CD4-positive, alpha-beta T cell treated with Interleukin-17A for 1 hour (primary cell): ENCODE data around the gene HYOU1.
"Not testable (repeated sequence)": the region's sequence is repeated elsewhere in the genome, so short reads cannot be mapped to it uniquely, and the experiment has no call there.

Source experiments
- DNase-seq: peaks from one replicate; pipeline ENCODE4 v3.0.0-alpha.2; 2020

Gene HYOU1

DNA sequence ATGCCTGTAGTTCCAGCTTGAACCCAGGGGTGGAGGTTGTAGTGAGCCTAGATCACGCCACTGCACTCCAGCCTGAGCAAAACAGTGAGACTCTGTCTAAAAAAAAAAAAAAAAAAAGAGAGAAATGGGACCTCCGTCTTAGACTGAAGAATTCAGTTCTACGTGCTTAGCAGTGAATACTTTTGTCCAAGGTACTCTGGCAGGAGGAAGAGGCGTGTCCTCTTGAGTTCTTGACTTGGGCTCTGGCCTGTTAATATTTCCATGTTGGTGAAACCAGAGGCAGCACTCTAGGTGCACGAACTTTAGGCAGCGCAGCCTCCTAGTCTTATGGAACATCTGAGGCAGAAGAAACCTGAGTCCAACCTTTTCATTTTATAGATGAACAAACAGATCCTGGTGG, 30.1 kb upstream of the HYOU1 start:
- DNase-seq, result no peak

DNA sequence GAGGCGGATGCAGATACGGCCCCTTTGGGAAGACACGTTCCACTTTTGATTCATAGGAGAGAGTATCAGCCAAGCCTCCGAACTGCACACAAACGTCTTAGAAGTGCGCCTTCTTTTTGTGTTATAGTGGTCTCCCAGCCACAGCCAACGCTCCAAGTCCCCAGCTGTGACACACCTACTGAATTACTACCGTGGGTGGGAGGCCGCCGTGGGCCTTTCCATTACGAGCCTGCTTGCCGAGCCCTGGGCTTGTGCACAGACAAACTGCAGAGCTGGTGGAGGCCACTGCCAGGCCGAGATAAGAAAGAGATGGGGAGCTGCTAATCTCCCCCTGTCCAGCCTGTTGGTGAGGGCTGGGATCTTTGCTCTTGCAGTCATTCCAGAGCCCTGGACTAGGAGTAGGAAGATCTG, 28.4 kb upstream of the HYOU1 start:
- no peak for DNase-seq

DNA sequence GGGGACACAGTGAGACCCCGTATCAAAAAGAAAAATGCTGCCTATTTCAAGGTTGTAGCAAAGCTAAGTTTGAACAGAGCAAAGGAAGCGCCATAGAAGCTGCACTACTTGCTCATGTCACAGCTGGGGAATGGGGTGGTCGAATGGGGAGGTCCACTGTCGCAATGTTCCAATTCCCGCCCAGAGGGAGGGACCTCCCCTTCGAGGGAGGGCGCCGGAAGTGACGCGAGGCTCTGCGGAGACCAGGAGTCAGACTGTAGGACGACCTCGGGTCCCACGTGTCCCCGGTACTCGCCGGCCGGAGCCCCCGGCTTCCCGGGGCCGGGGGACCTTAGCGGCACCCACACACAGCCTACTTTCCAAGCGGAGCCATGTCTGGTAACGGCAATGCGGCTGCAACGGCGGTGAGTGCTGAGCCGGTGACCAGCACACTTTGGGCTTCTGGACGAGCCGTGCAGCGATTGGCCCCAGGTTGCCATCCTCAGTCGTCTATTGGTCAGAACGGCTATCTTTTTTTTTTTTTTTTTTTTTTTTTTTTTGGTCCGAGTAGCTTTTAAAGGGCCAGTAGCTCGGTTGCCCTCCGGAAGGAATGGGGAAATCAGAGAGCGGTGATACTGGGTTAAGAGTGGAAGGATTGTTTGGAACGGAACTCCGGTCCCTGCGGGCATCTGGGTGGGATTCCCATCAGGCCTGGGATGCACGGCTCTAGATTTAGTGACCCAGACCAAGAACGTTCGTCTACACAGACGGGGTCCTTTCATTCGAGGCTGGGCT, 27.8 kb upstream of the HYOU1 start, which contains the start of gene HMBS:
Gene HMBS, plus strand, starts transcription at position 219 of the 774 bp plus-strand sequence. Its CDS starts 153 bp downstream, at position 372.
- DNase-seq, result peak; percentile 94

DNA sequence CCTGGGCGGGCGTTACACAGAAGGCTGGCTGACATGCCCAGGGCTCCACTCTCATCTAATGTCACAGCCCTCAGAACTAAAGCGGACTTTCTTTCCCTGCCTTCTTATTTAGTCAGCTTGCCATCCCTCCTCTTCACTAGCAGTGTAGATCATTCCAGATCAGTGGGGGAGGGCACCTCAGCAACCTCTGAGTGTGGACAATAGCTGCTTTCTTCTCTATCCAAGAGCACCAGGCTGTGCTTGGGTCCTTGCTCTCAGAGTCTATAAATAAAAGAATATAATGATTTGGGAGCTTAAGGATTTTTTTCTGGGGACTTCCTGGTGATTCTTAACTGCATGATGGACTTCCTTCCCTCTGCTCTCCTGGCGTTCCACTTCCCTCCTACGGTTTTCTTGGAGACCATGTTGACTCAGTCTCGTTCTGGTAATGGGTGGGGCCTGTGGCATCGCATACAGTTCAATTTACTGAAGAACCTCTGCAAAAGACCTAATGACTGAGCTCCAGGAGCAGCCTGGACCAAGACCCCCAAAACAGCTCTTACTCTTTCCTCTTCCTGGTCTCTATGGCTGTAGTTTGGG, 24.8 kb upstream of the HYOU1 start:
- no peak for DNase-seq

DNA sequence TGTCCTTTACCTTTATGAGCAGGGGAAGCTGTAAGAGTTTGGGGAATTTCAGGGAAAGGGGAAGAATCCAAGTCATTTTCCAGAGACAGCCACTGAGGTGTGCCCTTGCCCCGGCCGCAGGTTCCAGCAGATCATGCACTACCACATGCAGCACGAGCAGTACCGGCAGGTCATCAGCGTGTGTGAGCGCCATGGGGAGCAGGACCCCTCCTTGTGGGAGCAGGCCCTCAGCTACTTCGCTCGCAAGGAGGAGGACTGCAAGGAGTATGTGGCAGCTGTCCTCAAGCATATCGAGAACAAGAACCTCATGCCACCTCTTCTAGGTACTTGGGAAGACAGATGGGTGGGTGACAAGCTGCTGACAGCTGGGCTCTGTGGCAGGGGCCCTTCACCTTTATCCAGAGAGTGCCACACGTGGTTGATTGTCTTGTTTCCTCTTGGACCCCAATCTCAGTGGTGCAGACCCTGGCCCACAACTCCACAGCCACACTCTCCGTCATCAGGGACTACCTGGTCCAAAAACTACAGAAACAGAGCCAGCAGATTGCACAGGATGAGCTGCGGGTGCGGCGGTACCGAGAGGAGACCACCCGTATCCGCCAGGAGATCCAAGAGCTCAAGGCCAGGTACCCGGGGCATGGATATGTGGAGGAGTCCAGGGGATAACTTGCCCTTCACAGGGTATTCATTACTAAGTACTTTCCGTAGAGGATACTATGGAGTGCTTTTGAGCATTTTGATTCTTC, 21.8 kb upstream of the HYOU1 start:
- DNase-seq, result no peak

DNA sequence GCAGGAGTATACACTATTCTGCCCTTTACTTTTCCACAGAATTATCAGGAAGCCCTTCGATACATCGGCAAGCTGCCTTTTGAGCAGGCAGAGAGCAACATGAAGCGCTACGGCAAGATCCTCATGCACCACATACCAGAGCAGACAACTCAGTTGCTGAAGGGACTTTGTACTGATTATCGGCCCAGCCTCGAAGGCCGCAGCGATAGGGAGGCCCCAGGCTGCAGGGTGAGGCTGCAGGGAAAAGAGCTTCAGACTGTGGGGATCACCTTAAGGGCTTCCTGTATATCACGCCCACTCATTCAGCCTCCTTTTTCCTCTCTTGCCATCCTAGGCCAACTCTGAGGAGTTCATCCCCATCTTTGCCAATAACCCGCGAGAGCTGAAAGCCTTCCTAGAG, 20.8 kb upstream of the HYOU1 start:
- no peak for DNase-seq

DNA sequence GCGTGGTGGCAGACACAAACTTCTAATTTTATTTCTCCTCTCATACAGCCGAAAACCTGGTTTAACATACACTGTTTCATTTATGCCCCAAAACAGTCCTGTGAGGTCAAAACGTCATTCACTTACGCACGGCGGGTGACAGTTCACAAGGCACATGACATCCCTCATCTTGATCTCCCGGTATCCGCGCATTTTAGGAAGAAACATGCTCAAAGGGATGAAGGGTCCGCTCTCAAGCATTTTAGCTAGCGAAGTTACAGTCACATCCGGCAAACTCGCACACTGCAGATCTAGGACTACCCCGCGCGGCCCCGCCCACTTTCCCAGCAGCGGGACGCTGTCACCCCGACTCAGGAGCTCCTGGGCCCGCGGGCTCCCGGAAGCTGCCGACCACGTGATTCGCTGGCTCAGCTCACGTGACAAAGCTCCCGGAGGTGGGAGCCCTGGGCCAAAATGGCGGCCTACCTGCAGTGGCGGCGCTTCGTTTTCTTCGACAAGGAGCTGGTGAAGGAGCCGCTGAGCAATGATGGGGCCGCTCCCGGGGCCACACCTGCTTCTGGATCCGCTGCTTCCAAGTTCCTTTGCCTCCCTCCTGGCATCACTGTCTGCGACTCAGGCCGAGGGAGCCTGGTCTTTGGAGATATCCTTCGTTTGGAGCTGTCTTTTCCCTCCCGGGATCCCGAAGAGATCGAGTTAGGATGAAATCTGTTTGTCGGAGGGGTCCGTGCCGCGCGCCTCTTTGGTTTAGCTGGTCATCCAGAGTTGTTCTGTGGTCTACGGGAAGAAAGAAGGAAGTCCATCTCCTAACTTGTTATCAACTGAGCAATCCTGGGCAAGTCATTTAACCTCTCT, 10.6 kb upstream of the HYOU1 start, which contains the start of gene VPS11:
Gene VPS11, plus strand, starts transcription at position 448 of the 852 bp plus-strand sequence. Its CDS starts 6 bp downstream, at position 454.
- DNase-seq, result peak; percentile 97

DNA sequence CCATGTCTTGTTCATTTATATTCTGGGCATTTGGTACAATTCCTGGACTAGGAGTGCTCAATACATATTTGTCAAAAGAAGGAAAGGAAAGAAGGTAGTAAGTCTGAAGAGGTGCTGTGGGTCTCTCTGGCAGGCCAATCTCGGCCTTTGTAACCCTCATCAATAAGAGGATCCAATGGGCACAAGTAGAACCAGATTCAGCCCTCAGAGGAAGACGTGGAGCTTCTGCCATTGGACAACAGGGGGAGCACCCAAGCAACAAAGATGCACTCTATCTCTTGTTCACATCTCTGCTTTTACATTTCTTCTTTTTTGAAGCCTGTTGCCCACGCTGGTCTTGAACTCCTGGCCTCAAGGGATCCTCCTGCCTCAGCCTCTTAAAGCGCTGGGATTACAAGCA, 8.4 kb upstream of the HYOU1 start:
- DNase-seq, result peak; percentile 74

DNA sequence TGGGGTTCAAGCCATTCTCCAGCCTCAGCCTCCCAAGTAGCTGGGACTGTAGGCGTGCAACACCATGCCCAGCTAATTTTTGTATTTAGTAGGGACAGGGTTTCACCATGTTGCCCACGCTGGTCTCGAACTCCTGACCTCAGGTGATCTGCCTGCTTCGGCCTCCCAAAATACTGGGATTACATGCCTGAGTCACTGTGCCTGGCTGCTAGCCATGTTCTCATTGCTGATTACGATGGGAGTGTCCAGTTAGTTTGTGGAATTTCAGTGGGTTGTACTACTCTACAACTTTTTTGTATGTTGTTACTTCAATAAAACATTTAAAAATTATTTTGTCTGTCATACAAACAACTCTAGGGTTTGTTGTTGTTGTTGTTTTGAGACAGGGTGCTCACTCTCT, 5.8 kb upstream of the HYOU1 start:
- no peak for DNase-seq

DNA sequence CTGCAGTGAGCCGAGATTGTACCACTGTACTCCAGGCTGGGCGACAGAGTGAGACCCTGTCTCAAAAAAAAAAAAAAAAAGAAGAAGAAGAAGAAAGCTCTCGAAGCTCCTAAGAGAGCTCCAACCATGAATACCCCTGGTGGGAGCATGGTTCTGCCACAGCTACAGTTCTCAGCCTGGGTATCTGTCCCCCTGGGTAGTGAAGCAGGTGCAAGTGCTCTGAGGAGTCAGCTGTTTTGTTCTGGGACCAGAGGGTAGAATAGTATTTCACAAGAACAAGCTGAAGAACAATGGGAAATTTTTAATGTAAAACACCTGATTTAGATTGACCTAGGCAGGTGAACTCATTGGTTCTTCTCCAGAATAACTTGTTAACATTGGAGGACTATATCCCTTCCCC, 4.3 kb upstream of the HYOU1 start:
- no peak for DNase-seq

DNA sequence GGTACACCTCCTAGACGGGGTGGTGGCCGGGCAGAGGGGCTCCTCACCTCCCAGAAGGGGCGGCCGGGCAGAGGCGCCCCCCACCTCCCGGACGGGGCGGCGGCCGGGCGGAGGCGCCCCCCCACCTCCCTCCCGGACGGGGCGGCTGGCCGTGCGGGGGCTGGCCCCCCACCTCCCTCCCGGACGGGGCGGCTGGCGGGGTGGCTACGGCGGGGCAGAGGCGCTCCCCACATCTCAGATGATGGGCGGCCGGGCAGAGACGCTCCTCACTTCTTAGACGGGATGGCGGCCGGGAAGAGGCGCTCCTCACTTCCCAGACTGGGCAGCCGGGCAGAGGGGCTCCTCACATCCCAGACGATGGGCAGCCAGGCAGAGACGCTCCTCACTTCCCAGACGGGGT, 2.1 kb upstream of the HYOU1 start:
- not testable (repeated sequence) for DNase-seq

DNA sequence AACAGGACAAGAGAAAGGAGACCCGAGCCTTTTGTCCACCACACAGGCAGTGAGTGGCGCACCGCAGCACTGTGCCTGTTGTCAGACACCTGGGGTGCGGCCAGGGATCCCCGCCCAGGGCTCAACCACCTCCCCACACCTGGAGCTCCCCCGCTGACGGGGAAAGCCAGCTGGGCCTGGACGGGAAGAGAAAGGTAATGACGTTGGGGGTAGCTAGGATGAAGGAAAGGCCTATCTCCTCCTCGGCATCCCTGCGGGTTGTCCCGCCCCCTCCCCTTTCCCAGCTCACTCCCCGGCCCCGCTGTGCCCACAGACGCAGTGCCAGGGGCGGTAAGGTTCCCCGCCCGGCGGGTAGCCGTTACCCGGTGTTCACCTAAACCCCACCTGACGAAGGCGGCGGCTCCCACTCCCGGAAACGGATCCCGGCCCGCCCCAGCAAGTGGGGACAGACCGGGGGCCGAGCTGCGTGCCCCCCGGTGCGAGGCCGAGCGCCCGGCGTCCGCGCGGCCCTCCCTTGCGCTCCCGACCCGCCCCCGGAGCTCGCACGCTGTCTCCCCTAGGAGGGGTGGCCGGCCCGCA, 495 bp downstream of the HYOU1 start:
- DNase-seq, result peak; percentile 72

DNA sequence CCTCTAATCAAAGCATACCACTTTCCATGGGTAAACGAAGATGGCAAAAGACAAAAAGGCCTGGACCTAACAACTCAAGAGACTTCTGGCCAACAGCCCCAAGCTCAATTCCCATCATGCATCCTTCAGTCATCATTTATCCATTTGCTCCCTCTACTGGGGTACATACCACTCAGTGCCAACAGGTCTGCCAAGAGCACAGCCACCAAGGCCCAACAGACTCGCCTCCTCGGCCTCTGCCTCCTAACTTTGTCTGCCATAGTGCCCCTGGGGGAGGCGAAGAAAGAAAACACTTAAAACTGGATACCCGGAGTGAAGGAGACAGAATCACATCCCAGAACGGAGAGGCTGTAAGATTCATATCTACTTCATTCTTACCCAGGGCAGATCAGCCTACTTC, 1.1 kb downstream of the HYOU1 start:
- DNase-seq, result peak; percentile 28

DNA sequence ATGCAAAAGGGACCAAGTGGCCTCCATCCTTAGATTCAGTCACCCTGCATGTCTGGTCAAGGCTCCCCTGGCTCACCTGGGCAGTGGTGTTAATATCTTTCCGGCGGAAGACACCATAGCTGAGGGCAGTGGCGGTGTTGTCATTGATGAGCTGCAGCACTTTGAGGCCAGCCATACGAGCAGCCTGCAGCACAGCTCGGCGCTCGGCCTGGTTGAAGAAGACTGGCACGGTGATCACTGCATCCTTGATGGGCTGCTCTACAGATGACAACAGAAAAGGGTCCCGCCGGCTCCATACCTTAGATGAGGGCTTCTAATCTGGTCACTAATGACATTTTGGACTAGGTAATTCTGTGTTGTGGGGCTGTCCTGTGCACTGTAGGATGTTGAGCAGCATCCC, 2.6 kb downstream of the HYOU1 start:
- no peak for DNase-seq

DNA sequence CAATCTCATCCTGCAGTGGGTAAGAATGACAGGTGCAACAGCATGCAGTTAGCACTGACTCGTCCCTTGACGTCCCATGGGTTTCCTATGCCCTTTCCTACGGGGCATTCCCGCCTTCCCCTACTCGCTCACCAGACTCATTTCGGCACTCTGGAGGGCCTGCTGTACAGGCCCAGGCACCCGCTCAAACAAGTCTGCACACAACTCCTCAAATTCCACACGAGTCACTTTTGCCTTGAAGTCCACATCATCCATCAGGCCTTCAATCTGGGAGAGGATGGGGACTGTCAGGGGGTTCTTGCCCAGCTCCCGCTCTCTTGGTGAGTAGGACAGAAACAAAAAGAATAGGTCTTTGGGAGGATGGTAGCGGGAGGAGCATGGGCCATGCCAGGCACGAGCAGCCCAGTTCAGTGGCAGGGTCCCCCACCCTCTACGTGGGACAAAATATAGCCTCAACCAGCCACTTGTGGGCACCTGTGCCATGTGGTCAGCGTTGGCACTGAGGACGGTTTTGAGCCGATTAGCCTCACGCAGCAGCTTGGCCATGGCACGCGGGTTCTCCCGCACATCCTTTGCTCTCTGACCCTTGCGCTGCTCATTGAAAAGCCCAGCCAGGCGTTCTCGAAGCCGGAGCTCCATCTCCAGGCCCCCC, 4.7 kb downstream of the HYOU1 start:
- no peak for DNase-seq

DNA sequence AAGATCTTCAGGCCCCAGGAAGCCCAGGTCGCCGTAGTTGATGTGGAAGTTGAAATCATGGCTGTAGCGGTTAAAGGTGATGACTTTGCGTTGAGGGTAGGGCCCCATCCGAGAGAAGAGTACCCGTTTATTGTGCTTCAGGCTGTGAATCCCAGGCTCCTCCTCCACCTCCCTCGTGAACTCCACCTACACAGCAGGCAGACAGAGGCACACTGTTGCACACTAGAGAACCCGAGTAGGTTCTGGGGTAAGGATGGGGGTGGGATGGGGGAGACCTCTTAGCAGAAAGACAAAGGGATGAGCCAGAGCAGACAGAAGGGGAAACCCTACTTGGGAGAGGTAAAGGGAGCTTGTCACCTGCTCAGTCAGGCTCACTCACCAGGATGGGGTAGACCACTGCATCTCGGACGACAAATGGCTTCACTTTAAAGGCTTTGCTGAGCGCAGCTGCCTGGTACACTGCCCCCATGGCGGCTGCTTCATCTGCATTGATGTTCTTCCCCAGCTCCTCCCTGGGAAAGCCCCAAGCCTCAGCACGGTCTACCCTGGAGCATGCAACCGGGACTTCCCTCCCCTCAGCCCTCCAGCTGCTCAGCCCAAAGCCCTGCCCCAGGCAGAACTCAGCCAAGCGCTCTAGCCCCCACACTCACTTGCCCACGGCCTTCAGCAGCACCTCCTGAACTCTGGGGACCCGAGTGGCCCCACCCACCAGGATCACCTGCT, 5.4 kb downstream of the HYOU1 start:
- peak; percentile 40 for DNase-seq

DNA sequence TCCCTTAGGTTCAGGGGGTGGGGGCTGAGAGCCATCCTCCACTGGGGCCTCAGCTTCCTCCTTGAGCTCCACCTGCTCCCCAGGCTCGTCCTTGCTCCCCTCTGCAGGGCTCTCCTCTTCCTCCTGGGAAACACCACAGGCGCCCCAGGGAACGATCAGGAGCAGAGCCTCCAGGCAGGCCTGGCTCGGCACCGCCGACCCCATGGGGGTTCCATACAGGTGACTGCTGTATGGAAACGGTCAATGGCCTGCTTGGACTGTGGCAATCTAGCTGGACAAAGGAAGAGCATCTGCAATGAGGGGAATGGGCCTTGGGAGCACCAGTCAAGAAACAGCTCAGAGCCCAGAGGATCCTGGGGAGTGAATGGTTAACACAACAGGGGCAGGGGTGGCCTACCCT, 7.9 kb downstream of the HYOU1 start:
- DNase-seq, result no peak

DNA sequence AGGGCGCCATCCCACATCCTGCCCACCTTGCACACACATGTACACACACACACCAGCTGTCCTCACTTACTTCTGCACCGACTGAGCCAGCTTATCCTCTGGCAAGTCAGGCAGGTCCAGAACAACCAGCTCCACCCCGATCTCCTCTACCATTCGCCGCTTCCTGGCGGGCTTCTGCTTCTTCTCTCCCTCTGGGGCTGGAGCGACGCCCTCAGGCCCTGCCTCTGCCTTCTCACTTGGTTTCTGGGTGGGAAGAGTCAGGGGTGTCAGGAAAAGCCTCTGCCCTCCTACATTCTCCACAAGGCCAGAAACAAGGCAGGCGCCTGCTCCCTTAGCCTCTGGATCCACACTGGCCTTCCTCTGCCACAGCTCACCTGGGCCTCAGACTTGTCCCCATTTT, 8.4 kb downstream of the HYOU1 start:
- DNase-seq, result no peak

DNA sequence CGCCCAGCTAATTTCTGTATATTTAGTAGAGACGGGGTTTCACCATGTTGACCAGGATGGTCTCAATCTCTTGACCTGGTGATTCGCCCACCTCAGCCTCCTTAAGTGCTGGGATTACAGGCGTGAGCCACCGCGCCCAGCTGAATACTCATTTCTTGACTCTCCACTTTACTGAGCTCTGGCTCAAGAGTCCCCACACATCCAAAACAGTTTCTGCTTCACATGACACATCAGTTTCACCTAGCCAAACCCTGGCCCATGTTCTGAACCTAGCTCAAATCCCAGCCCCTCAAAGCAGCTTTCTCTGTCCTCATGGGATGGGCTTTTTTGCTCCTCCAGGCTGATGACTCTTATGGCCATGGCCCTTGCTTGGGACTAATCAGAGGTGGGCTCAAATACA, 9.8 kb downstream of the HYOU1 start:
- DNase-seq, result no peak

DNA sequence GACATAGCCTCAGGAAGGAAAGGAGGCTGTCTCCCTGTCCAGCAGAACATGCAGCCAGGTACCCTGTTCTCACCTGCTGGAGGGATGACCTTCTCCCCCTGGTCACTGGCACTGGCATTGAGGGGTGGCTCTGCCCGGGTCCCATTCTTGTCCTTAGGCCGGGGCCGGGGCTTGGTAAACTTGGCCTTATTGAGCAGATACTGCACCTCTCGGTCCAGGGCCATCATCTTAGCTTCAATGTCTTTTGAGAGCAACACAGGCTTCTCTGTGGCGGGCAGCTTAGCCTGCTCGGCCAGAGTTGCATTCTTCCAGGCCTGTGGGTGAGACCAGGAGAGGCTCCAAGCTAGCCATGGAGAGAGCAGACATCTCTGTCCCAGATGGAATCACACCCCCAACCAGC, 10.5 kb downstream of the HYOU1 start:
- DNase-seq, result no peak

DNA sequence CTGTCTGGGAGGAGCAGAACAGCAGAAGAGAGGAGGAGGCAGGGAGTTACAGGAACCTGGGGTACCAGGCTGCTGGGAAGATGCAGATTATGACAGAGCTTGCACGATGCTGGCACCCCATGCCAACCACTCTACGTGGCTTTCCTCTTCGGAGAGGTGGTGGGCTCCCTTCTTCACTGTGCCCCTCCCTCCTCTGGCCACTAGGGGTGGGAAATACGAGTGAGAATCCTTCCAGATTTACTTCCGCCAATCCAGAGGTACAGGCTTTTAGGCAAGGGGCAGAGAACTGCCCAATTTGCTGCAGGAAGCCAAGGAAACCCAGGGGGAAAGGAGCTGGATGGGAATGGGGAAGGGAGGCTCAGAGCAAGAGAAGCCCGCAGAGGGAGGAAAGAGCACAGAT, 12.3 kb downstream of the HYOU1 start:
- no peak for DNase-seq
